Psoas muscle (tissue), 8 donors: ENCODE data around the gene NFIC. TPM values are rescaled to one million over a fixed set of nuclear protein-coding genes. Genes with fewer than 3 reads are reported as not detected.

Source experiments
- ATAC-seq, 4 donors: fragments of 200-7000 bp; cut with Tn5 transposase; one replicate each; pipeline ENCODE4 v1.9.1; 2020; ENCODE audit warnings: moderate library complexity in 3 of 4, mild to moderate bottlenecking in 2 of 4
- DNase-seq, 2 donors: peaks; one replicate each; pipeline ENCODE4 v3.0.0-alpha.2; 2020
- H3K27ac ChIP-seq: fragments of 200-600 bp; one replicate; pipeline ENCODE4 v1.8.0; 2022
- H3K27me3 ChIP-seq, 3 donors: fragments of 200-600 bp in 1 of 3; one replicate each; pipeline versions ENCODE4 v1.6.1 to v1.8.0; 2013 to 2022; ENCODE audit warnings: low read length in 2 of 3, mild to moderate bottlenecking in 2 of 3, moderate library complexity in 1 of 3; ENCODE audit not compliant: insufficient read depth in 3 of 3
- H3K36me3 ChIP-seq, 2 donors: fragments of 200-600 bp in 1 of 2; one replicate each; pipeline versions ENCODE4 v1.6.1 to v1.8.0; 2013 to 2022; ENCODE audit warnings: low read depth in 1 of 2, mild to moderate bottlenecking in 1 of 2, moderate library complexity in 1 of 2; ENCODE audit not compliant: insufficient read depth in 1 of 2
- H3K4me1 ChIP-seq: fragments of 200-600 bp; one replicate; pipeline ENCODE4 v1.8.0; 2022
- H3K4me3 ChIP-seq: fragments of 200-600 bp; one replicate; pipeline ENCODE4 v1.8.0; 2022; ENCODE audit warnings: mild to moderate bottlenecking
- H3K9me3 ChIP-seq: fragments of 200-600 bp; one replicate; pipeline ENCODE4 v1.8.0; 2022
- CTCF ChIP-seq: fragments of 200-600 bp; IDR thresholded peaks from one replicate; pipeline ENCODE4 v1.8.0; 2022; ENCODE audit warnings: antibody characterized with exemption
- WGBS, 3 donors: extraction: QIAGEN DNeasy Blood & Tissue Kit; methylation state at CpG; one replicate each; pipeline versions ENCODE4 v1.1.6 to v1.1.7; 2013; 5-methylcytosine and 5-hydroxymethylcytosine counted together
- intact Hi-C, 2 donors: fragments of 100-400 bp; cut with DNase I; formaldehyde crosslinking; loops; one replicate each; pipeline versions ENCODE4 v1.11.0 to v1.14.2; 2022
- polyA plus RNA-seq, 3 donors: library from polyadenylated mRNA; stranded (reverse); fragments of 200-250 nt; gene quantifications; one replicate each; pipeline ENCODE4 v1.2.3, GENCODE V29; 2013
- total RNA-seq, 4 donors: library from RNA; stranded (reverse); fragmentation: NEBNext Ultra II Directional in 2 of 4; extraction: Animal tissue kit (Norgen Biotek cat#: 25700) in 2 of 4; gene quantifications; one replicate each; pipeline versions ENCODE4 v1.2.1 to v1.2.4, GENCODE V29; 2021 to 2023
- donor health status: healthy with polysubstance abuse.
- donor health status: DM: no; HTN: no; CAD: no; lungs with moderate emphysema.
- donor health status: Bipolar disorder and iron deficiency.
- donor health status: healthy.
- donor health status: DM: yes; HTN: yes; CAD: no.
- donor health status: DM: no; HTN: no; CAD: no.
- donor health status: DM: no; HTN: no; CAD: no.
- donor health status: DM: yes; HTN: yes; CAD: no.

NFIC gene
- total and polyA plus RNA-seq, 7 donors = 100.0 to 439 (median 270) TPM

GRCh38 chr19:3381701-3382372, 15.5 kb downstream of the NFIC start:
- peaks cover 64% of the 10 kb centered on the region for H3K4me1 ChIP-seq
- DNase-seq = peak in 1 of 2 donors; percentile 65
- no peak overlapping the region for H3K4me3 ChIP-seq

DNA sequence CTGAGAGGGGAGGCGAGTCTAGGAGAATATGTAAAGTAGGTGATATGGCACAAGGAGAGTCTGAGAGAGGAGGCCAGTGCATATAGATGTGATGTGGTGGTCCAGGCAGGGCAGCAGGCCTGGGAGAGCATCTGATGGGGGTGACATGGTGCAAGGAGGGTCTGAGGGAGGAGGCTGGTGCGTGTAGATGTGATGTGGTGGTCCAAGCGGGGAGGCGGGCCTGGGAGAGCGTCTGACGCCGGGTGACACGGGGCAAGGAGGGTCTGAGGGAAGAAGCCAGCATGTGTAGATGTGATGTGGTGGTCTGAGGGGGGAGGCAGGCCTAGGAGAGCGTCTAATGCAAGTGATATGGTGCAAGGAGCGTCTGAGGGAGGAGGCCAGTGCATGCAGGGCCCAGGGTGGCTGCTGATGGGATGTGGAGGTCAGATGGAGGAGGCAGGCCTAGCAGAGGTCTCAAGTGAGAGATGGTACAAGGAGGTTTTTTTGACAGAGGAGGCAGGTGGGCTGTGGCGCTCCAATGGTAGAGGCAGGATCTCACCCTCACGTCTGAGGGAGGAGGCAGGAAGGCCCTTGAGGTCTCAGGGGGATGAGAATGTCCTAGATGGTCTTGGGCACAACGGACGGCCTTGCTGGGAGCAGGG, 16.2 kb downstream of the NFIC start:
- H3K27me3 ChIP-seq = no peaks in the 10 kb centered on the region
- intact Hi-C loops = no loop called here
- no peaks in the 10 kb centered on the region for H3K9me3 ChIP-seq
- WGBS, 3 donors = 70 to 84% (median 78%) methylated on average over 14 of the region's 14 CpGs
- no peak for DNase-seq
- peaks cover 71% of the 10 kb centered on the region for H3K4me1 ChIP-seq
- H3K27ac ChIP-seq = peak overlapping the region; percentile 89
- no peak for TF ChIP-seq CTCF
- H3K4me3 ChIP-seq = peak overlapping the region; percentile 25
- no peak for ATAC-seq
- peaks cover 0 to 13% of the 10 kb centered on the region in 2 donors for H3K36me3 ChIP-seq

More at GRCh38 chr19:3381701-3382372, 15.5 kb downstream of the NFIC start:
- no peak for TF ChIP-seq CTCF
- H3K36me3 ChIP-seq = peaks cover 0 to 13% of the 10 kb centered on the region in 2 donors
- intact Hi-C loops = no loop called here
- H3K27ac ChIP-seq = peak overlapping the region; percentile 89
- no peak for ATAC-seq
- H3K27me3 ChIP-seq = no peaks in the 10 kb centered on the region
- no peaks in the 10 kb centered on the region for H3K9me3 ChIP-seq
- 85 to 93% (median 87%) methylated on average over 59 of the region's 59 CpGs for WGBS, 3 donors

- Histone ChIP-seq H3K4me1 (peaks cover 76% of the 10 kb centered on the region), H3K4me3 (peak overlapping the region; percentile 25), H3K9me3 (no peaks in the 10 kb centered on the region), H3K27ac (peak overlapping the region; percentile 89), H3K27me3 (no peaks in the 10 kb centered on the region), H3K36me3 (peaks cover 0 to 13% of the 10 kb centered on the region in 2 donors)
- peak in 3 of 4 donors; percentile 10 to 24 (median 14) for ATAC-seq
- intact Hi-C loops = no loop called here
- WGBS, 3 donors = 24 to 47% (median 31%) methylated on average over 13 of the region's 13 CpGs
- peak; percentile 63 to 75 for DNase-seq
- no peak for TF ChIP-seq CTCF
Observed at GRCh38 chr19:3383121-3383722, 16.8 kb downstream of the NFIC start.

DNA sequence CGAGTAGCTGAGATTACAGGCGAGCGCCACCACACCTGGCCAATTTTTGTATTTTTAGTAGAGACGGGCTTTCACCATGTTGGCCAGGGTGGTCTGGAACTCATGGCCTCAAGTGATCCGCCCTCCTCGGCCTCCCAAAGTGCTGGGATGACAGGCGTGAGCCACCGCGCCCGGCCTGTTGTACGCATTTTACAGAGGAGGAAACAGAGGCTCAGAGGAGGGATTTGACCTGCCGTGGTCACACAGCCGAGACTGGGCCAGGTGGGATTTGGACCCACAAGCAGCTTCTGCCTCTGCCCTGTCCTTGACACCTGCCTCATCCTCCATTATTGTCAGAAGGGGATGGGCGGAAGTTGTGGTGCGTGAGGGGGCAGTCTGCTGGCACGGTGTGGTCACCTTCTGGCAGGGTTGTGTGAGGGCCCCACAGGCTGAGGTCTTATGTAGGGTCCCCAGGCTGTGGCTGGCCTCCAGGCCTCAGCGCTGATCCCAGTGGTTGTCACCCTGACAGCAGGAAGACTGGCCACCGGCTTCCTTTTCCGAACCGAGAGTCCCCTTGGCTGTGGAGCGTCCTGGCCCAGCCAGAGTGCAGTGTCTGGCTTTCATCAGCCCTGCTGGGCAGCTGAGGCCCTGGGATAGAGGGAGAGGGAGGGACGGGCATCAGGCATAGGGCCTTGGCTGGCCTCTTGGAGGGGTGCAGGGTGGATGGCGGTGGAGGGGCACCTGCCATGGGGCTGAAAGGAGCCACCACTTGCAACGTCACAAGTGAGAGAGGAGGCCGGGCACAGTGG, 20.3 kb downstream of the NFIC start:
- Histone ChIP-seq H3K4me1 (peaks cover 88% of the 10 kb centered on the region), H3K27me3 (no peaks in the 10 kb centered on the region), H3K36me3 (peaks cover 0 to 15% of the 10 kb centered on the region in 2 donors), H3K4me3 (no peak overlapping the region), H3K27ac (peak overlapping the region; percentile 89), H3K9me3 (no peaks in the 10 kb centered on the region)
- no peak for TF ChIP-seq CTCF
- WGBS, 3 donors = 47 to 61% (median 50%) methylated on average over 22 to 25 of the region's 25 CpGs
- ATAC-seq (peak; percentile 12 to 44 (median 36)), DNase-seq (peak in 1 of 2 donors; percentile 68)
- intact Hi-C loops = no loop called here
